ENCODE measurements around the gene C7orf33.

C7orf33 gene

GRCh38 chr7:148630078-148630477 lies 39.5 kb downstream of the C7orf33 start:
- no peak for DNase-seq

- no peak for DNase-seq
Observed at GRCh38 chr7:148633761-148634160, 43.2 kb downstream of the C7orf33 start.

GRCh38 chr7:148637094-148637493 lies 46.5 kb downstream of the C7orf33 start:
- no peak for DNase-seq

GRCh38 chr7:148645898-148646297 lies 55.3 kb downstream of the C7orf33 start:
- no peak for DNase-seq

GRCh38 chr7:148650232-148650858 lies 59.8 kb downstream of the C7orf33 start:
- no peak for DNase-seq

- no peak for DNase-seq
Observed at GRCh38 chr7:148652773-148653172, 62.2 kb downstream of the C7orf33 start.

GRCh38 chr7:148657929-148658328 lies 67.4 kb downstream of the C7orf33 start:
- no peak for DNase-seq

GRCh38 chr7:148661471-148661870 lies 70.9 kb downstream of the C7orf33 start:
- DNase-seq: no peak

GRCh38 chr7:148662646-148663045 lies 72.1 kb downstream of the C7orf33 start:
- DNase-seq: no peak

GRCh38 chr7:148664324-148664723 lies 73.8 kb downstream of the C7orf33 start:
- DNase-seq: no peak

- no peak for DNase-seq
Observed at GRCh38 chr7:148665221-148665620, 74.7 kb downstream of the C7orf33 start.
